Peyer's patch (tissue), 4 donors: Measurements from ENCODE around the gene IRF5.

Experiments used
- CTCF ChIP-seq, 6 experiments: fragments of 450-650 bp in 4 of 6; fragments of 200-600 bp in 2 of 6; sonication (generic) in 1 of 6; IDR thresholded peaks; one replicate each; pipeline ENCODE4 v1.5.1; 2017 to 2019; ENCODE audit warnings: antibody characterized with exemption in 6 of 6, mild to moderate bottlenecking in 3 of 6, moderate library complexity in 1 of 6
- POLR2A ChIP-seq, 2 donors: fragments of 450-650 bp; IDR thresholded peaks; one replicate each; pipeline ENCODE4 v1.5.1; 2017; ENCODE audit warnings: antibody characterized with exemption in 2 of 2, mild to moderate bottlenecking in 2 of 2, moderate library complexity in 2 of 2

- no peak for TF ChIP-seq CTCF (IDR thresholded peaks at IDR 0.05)
- TF ChIP-seq POLR2A (IDR thresholded peaks at IDR 0.05) = no peak
These were observed 25.6 kb downstream of the IRF5 start for GRCh38 chr7:128963327-128963757.
